GM13976 (cell line): ENCODE data around the gene ERGIC1.
A peak's percentile ranks its signal among the peaks of the same experiment; 100 is the strongest.
"Not testable (repeated sequence)": the region's sequence is repeated elsewhere in the genome, so short reads cannot be mapped to it uniquely, and the experiment has no call there.

Experiments used
- DNase-seq: peaks from one replicate; pipeline ENCODE4 v3.0.0; 2012; ENCODE audit warnings: low spot score
- CTCF ChIP-seq: IDR thresholded peaks from 2 replicates; pipeline ENCODE4 v1.5.1; 2012; ENCODE audit warnings: borderline replicate concordance, mild to moderate bottlenecking; ENCODE audit not compliant: insufficient read depth; ENCODE audit errors: extremely low read depth, missing control alignments, control extremely low read depth
- in situ Hi-C: fragments of 300-500 bp; cut with MboI; formaldehyde crosslinking; loops from one replicate; pipeline ENCODE4 v1.12.0; 2022; ENCODE audit warnings: low sequenced_read_pairs, mixed read lengths, inconsistent platforms; ENCODE audit not compliant: unreplicated experiment

Gene ERGIC1

GRCh38 chr5:172846249-172846648 is 12.2 kb downstream of the ERGIC1 start:
- no peak for TF ChIP-seq CTCF
- no peak for DNase-seq
- in situ Hi-C loops = no loop called here

GRCh38 chr5:172846677-172847076 is 12.6 kb downstream of the ERGIC1 start:
- in situ Hi-C loops = no loop called here
- no peak for DNase-seq
- TF ChIP-seq CTCF = no peak

GRCh38 chr5:172847584-172847983 is 13.5 kb downstream of the ERGIC1 start:
- DNase-seq, in situ Hi-C loops: not testable (repeated sequence)

GRCh38 chr5:172848419-172848818 is 14.4 kb downstream of the ERGIC1 start:
- in situ Hi-C loops = no loop called here

GRCh38 chr5:172849606-172850453 is 15.8 kb downstream of the ERGIC1 start:
- no peak for TF ChIP-seq CTCF
- peak; percentile 52 for DNase-seq
- in situ Hi-C loops = no loop called here

More at GRCh38 chr5:172848419-172848818, 14.4 kb downstream of the ERGIC1 start:
- DNase-seq = no peak
- TF ChIP-seq CTCF = no peak

- DNase-seq = no peak
- no peak for TF ChIP-seq CTCF
- in situ Hi-C loops = no loop called here
Observed at GRCh38 chr5:172850454-172850797, 16.4 kb downstream of the ERGIC1 start.

- DNase-seq, in situ Hi-C loops: not testable (repeated sequence)
Observed at GRCh38 chr5:172851254-172851653, 17.2 kb downstream of the ERGIC1 start.
